T-helper 2 cell treated with Interferon-gamma antibody and Interleukin-4, amounts not matched to agents 5 μg/mL and 100 μg/mL, for 36 hours (primary cell): ENCODE measurements around the gene MRPL48.
"Not testable (repeated sequence)": the region's sequence is repeated elsewhere in the genome, so short reads cannot be mapped to it uniquely, and the experiment has no call there.

Experiments
- DNase-seq: peaks from one replicate; pipeline ENCODE4 v3.0.0; 2021; ENCODE audit warnings: low spot score
- H3K27ac Mint-ChIP-seq: one replicate; pipeline ENCODE4 v1.8.0; 2021; ENCODE audit warnings: mild to moderate bottlenecking, mixed read lengths
- H3K27me3 Mint-ChIP-seq: one replicate; pipeline ENCODE4 v1.8.0; 2021; ENCODE audit warnings: low read depth, mixed read lengths
- H3K36me3 Mint-ChIP-seq: one replicate; pipeline ENCODE4 v1.8.0; 2021; ENCODE audit warnings: low read depth, mixed read lengths
- H3K4me1 Mint-ChIP-seq: one replicate; pipeline ENCODE4 v1.8.0; 2021; ENCODE audit warnings: low read depth, mixed read lengths
- H3K4me3 Mint-ChIP-seq: one replicate; pipeline ENCODE4 v1.8.0; 2022; ENCODE audit warnings: mild to moderate bottlenecking, moderate library complexity, mixed read lengths
- H3K9me3 Mint-ChIP-seq: one replicate; pipeline ENCODE4 v1.8.0; 2021; ENCODE audit warnings: mixed read lengths

Gene MRPL48

DNA sequence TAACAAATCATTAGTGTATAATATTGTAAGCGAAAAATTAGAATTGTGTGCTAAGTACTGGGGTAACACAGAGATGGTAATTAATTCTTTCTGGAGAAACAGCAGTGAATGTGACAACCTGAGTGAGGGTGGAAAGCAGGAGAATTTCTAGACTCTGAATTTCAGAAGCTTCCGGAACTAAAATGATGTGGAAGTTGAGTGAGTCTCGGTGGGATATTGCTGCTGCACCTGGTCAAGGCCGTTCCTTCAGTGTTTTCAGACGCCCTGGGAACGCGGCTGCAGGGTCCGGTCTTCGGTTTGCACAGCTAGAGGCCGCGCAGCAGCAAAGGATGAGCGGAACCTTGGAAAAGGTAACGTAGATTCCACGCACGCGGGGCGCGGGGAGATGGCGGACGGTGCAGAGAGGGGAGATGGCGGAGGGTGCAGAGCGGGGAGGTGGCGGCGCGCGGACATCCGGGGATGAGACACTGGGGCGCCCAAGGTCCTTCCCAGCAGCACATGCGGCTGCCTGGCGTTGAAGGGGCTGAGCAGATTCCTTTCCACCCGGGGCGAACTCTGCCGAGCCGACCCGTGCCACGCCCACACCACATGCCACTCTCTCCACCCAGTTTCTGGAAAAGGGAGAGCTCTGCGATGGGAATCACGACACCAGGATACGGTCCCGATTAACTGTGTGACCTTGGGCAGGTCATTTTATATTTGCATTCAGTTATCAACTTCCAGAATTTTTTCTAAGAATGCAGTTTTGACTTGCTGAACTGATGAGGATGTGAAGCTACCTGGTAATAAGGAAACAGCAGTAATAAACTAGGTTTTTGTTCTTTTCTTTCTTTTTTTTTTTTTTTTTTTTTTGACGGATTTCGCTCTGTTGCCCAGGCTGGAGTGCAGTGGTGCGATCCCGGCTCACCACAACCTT lies at the start of gene MRPL48:
TSS of gene MRPL48 (plus strand) at position 232 of the 916 bp plus-strand sequence. CDS start at position 330, 98 bp downstream.
- H3K4me3 Mint-ChIP-seq, result peak within 1 kb of the TSS; percentile 99
- no peaks in the 10 kb centered on the region for H3K9me3 Mint-ChIP-seq
- DNase-seq, result peak; percentile 87
- no peaks in the 10 kb centered on the region for H3K27me3 Mint-ChIP-seq
- H3K4me1 Mint-ChIP-seq, result peaks cover 18% of the 10 kb centered on the region
- peak within 1 kb of the TSS; percentile 92 for H3K27ac Mint-ChIP-seq
- peaks cover 1% of the 10 kb centered on the region for H3K36me3 Mint-ChIP-seq

DNA sequence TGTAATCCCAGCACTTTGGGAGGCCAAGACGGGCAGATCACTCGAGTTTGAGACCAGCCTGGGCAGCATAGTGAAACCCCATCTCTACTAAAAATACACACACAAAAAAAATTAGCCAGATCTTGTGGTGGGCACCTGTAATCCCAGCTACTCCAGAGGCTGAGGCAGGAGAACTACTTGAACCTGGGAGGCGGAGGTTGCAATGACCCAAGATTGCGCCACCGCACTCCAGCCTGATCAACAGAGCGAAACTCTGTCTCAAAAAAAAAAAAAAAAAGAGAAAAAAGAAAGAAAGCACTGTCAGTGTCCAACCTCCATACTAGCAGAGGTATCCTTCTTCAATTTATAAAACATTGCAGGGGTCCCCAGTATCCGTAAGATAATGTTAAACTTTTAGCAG lies 44.6 kb upstream of the MRPL48 start:
- Mint-ChIP-seq H3K4me3 (no peak overlapping the region), H3K36me3 (no peaks in the 10 kb centered on the region), H3K4me1 (peaks cover 2% of the 10 kb centered on the region), H3K27me3 (no peaks in the 10 kb centered on the region), H3K9me3 (no peaks in the 10 kb centered on the region), H3K27ac (no peak overlapping the region)
- no peak for DNase-seq

DNA sequence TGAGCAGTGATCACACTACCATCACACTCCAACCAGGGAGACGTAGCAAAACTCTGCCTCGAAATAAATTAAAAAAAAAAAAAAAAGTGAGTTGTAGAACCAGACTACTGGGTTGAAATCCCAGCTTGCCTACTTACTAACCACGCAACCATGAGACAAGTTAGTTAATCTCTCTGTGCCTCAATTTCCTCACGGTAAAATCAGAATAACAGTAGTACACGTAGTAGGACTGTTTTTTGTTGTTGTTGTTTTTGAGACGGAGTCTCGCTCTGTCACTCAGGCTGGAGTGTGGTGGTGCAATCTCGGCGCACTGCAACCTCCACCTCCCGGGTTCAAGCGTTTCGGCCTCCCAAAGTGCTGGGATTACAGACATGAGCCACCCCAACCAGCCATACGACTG lies 41.0 kb upstream of the MRPL48 start:
- Mint-ChIP-seq H3K9me3 (no peaks in the 10 kb centered on the region), H3K27me3 (no peaks in the 10 kb centered on the region), H3K4me1 (peaks cover 8% of the 10 kb centered on the region), H3K36me3 (peaks cover under 1% of the 10 kb centered on the region), H3K4me3 (no peak overlapping the region), H3K27ac (no peak overlapping the region)
- DNase-seq, result no peak

DNA sequence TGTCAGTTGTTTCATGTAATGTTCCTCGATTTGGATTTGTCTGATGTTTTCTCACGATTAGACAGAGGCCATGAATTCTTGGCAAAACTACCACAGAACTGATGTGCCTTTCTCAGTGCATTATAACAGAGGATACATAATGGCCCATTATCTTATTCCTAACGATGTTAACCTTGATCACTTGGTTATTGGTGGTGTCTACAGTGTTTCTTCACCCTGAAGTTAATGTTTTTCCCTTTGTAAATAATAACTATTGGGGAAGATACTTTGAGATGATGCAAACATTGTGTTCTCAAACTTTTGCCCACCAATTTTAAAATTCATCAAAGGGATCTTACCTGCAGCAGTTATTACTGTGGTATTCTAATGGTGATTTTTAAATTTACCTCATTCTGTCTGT lies 39.9 kb upstream of the MRPL48 start:
- no peak overlapping the region for H3K4me3 Mint-ChIP-seq
- DNase-seq, result no peak
- H3K36me3 Mint-ChIP-seq, result peaks cover 3% of the 10 kb centered on the region
- H3K4me1 Mint-ChIP-seq, result peaks cover 10% of the 10 kb centered on the region
- no peak overlapping the region for H3K27ac Mint-ChIP-seq
- no peaks in the 10 kb centered on the region for H3K9me3 Mint-ChIP-seq
- H3K27me3 Mint-ChIP-seq, result no peaks in the 10 kb centered on the region

DNA sequence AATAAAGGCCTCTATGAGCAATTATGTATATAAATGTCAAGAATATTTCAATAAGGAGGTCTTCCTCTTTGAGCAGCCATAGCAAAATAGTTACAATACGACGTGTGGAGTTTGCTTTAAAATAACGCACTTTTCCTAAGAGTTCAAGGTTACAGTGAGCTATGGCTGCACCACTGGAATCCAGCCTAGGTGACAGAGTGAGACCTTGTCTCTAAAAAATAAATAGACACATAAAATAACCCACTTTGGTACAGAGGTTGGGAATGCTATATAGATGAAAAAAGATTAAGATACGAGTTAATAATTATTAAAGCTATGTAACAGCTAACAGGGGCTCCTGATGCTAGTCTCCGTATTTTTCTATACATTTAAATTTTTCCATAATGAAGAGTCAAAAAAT lies 39.4 kb upstream of the MRPL48 start:
- Mint-ChIP-seq H3K36me3 (peaks cover 3% of the 10 kb centered on the region), H3K4me3 (no peak overlapping the region), H3K27ac (no peak overlapping the region), H3K9me3 (no peaks in the 10 kb centered on the region), H3K27me3 (no peaks in the 10 kb centered on the region), H3K4me1 (peaks cover 10% of the 10 kb centered on the region)
- no peak for DNase-seq

DNA sequence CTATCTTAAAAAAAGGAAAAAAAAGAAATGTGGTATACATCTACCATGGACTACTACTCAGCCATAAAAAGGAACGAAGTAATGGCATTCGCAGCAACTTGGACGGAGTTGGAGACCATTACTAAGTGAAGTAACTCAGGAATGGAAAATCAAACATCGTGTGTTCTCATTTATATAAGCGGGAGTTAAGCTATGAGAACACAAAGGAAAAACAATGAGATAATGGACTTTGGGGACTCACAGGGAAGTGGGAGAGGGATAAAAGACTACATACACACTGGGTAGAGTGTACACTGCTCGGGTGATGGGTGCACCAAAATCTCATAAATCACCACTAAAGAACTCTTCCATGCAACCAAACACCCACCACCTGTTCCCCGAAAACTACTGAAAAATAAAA lies 38.6 kb upstream of the MRPL48 start:
- Mint-ChIP-seq H3K4me3 (no peak overlapping the region), H3K27ac (no peak overlapping the region), H3K9me3 (no peaks in the 10 kb centered on the region), H3K4me1 (peaks cover 12% of the 10 kb centered on the region), H3K36me3 (peaks cover 5% of the 10 kb centered on the region), H3K27me3 (no peaks in the 10 kb centered on the region)
- DNase-seq, result no peak

DNA sequence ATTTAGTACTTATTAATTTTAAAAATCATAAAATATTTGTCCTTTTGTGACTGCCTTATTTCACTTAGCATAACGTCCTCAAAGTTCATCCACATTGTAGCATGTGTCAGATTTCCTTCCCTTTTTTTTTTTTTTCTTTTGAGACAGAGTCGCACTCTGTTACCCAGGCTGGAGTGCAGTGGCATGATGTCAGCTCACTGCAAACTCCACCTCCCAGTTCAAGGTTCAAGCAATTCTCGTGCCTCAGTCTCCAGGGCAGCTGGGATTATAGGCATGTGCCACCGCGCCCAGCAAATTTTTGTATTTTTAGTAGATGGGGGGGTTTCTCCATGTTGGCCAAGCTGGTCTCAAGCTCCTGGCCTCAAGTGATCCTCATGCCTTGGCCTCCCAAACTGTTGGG lies 37.4 kb upstream of the MRPL48 start:
- H3K36me3 Mint-ChIP-seq, result peaks cover 5% of the 10 kb centered on the region
- H3K4me3 Mint-ChIP-seq, result no peak overlapping the region
- no peak for DNase-seq
- H3K27me3 Mint-ChIP-seq, result no peaks in the 10 kb centered on the region
- no peak overlapping the region for H3K27ac Mint-ChIP-seq
- H3K4me1 Mint-ChIP-seq, result peaks cover 12% of the 10 kb centered on the region
- no peaks in the 10 kb centered on the region for H3K9me3 Mint-ChIP-seq

DNA sequence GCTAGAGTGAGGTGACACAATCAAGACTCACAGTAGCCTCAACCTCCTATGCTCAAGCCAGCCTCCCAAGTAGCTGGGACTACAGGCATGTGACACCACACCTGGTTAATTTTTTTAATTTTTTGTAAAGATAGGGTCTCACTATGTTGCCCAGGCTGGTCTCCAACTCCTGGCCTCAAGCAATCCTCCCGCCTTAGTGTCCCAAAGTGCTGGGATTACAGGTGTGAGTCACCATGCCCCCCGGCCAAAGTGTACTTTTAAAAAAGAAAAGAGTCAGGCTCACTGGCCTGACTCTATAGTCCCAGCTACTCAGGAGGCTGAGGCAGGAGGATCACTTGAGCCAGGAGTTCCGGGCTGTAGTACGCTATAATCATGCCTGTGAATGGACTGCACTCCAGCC lies 36.8 kb upstream of the MRPL48 start:
- H3K4me3 Mint-ChIP-seq, H3K27ac Mint-ChIP-seq, H3K27me3 Mint-ChIP-seq, H3K36me3 Mint-ChIP-seq, H3K9me3 Mint-ChIP-seq, DNase-seq: not testable (repeated sequence)
- H3K4me1 Mint-ChIP-seq, result peaks cover 14% of the 10 kb centered on the region

DNA sequence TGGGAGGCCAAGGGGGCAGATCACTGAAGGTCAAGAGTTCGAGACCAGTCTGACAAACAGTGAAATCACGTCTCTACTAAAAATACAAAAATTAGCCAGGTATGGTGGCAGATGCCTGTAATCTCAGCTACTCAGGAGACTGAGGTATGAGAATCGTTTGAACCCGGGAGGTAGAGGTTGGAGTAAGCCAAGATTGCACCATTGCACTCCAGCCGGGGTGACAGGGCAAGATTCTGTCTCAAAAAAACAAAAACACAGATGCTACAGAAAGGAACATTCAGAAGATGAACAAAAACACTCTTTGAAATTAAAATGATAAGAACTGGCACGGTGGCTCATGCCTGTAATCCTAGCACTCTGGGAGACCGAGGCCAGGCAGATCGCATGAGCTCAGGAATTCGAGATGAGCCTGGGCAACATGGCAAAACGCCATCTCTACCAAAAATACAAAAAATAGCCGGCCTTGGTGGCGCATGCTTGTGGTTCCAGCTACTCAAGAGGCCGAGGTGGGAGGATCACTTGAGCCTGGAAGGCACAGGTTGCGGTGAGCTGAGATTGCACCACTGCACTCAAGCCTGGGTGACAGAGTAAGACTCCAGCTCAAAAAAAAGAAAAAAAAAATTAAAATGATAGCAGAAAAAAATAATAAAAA lies 35.3 kb upstream of the MRPL48 start:
- DNase-seq, result no peak
- H3K4me3 Mint-ChIP-seq, result no peak overlapping the region
- H3K36me3 Mint-ChIP-seq, result peaks cover 5% of the 10 kb centered on the region
- H3K4me1 Mint-ChIP-seq, result peaks cover 13% of the 10 kb centered on the region
- H3K9me3 Mint-ChIP-seq, result no peaks in the 10 kb centered on the region
- H3K27me3 Mint-ChIP-seq, result no peaks in the 10 kb centered on the region
- no peak overlapping the region for H3K27ac Mint-ChIP-seq

DNA sequence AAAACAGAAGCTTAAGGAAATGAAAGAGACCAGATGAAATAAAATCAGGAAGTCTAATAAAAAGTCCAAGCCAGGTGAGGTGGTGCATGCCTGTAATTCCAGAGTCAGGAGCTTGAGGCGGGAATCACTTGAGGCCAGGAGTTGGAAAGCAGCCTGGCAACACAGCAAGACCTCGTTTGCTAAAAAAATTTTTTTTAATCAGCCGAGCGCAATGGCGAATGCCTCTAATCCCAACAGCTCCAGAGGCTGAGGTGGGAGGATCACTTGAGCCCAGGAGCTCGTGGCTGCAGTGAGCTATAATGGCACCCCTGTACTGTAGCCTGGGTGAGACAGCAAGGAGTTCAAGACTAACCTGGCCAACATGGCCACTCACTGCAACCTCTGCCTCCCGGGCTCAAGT lies 34.8 kb upstream of the MRPL48 start:
- peaks cover 17% of the 10 kb centered on the region for H3K4me1 Mint-ChIP-seq
- no peaks in the 10 kb centered on the region for H3K9me3 Mint-ChIP-seq
- no peak overlapping the region for H3K27ac Mint-ChIP-seq
- no peak for DNase-seq
- no peaks in the 10 kb centered on the region for H3K27me3 Mint-ChIP-seq
- H3K36me3 Mint-ChIP-seq, result peaks cover 6% of the 10 kb centered on the region
- H3K4me3 Mint-ChIP-seq, result no peak overlapping the region

DNA sequence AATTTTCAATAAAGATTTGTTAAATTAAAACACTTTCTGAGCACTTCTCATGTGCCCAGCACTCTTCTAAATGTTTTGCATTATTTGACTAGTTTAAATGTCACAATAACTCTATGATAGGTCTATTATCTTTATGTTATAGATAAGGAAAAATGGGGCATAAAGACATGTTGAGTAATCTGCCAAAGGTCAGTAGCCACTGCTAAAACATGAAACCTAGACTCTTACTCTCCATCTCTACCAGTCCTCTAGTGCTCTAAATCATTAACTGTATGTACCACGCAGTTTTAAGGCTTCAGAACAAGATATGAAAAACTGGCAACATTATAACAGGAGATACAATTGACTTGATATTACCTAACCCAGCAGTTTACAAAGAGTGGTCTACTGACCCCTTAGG lies 33.7 kb upstream of the MRPL48 start:
- Mint-ChIP-seq H3K27me3 (no peaks in the 10 kb centered on the region), H3K27ac (no peak overlapping the region), H3K4me3 (no peak overlapping the region), H3K36me3 (peaks cover 6% of the 10 kb centered on the region), H3K4me1 (peaks cover 25% of the 10 kb centered on the region), H3K9me3 (no peaks in the 10 kb centered on the region)
- DNase-seq, result no peak

DNA sequence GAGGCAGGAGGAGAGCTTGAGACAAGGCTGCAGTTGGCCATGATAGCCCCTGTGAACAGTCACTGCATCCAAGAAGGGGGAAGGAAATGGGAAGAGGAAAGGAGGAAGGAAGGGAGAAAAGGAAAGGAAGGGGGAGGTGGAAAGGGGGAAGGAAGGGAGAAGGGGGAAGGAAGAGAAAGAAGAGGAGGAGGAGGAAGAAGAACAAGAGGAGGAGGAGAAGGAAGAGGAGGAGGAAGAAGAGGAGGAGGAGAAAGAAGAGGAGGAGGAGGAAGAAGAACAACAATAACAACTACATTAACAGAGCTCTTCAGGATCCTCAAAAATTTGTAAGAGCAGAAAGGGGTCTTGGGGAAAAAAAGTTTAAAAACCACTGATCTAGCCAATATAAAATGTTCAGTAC lies 32.0 kb upstream of the MRPL48 start:
- DNase-seq, result no peak
- peaks cover 16% of the 10 kb centered on the region for H3K36me3 Mint-ChIP-seq
- peaks cover 35% of the 10 kb centered on the region for H3K4me1 Mint-ChIP-seq
- H3K4me3 Mint-ChIP-seq, result no peak overlapping the region
- no peak overlapping the region for H3K27ac Mint-ChIP-seq
- no peaks in the 10 kb centered on the region for H3K27me3 Mint-ChIP-seq
- no peaks in the 10 kb centered on the region for H3K9me3 Mint-ChIP-seq

DNA sequence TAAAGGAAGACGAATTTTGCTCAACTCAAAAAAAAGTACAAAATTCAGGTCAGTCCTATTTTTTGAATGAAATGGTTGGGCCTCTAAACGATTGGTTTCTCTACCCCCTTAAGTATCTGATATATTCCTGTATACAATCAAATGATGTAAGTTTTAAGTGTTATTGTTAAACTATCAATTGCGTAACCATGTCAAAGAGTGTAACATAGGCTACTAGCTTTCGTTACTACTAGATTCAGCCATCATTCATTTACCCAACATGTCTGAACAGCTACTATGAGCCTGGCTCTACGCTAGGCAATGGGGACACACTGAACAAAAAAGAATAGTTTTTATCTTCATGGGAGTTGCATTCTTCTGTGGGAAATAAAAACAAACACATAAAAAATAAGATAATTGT lies 30.1 kb upstream of the MRPL48 start:
- H3K27me3 Mint-ChIP-seq, result no peaks in the 10 kb centered on the region
- no peak overlapping the region for H3K4me3 Mint-ChIP-seq

DNA sequence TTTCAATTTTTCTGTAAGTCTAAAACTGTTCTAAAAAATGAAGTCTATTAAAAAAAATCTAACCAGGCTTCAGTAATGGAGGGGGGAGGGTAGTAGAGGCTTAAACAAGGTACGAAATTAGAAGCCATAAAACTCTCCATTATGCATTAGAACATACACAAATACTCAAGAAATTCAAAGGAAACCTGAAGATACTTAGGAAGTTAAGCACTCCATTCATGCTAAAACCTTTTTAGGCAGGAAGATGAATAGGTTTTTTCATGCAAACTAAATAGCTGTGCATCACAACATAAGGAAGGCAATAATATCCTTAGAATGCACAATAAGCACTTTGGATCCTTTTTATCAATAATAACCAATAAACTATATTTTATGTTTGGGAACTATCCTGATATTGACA lies 29.2 kb upstream of the MRPL48 start:
- Mint-ChIP-seq H3K27me3 (no peaks in the 10 kb centered on the region), H3K36me3 (peaks cover 12% of the 10 kb centered on the region), H3K4me1 (peaks cover 34% of the 10 kb centered on the region), H3K9me3 (no peaks in the 10 kb centered on the region), H3K4me3 (peak overlapping the region; percentile 89), H3K27ac (no peak overlapping the region)
- no peak for DNase-seq

More for the DNA sequence above, 30.1 kb upstream of the MRPL48 start:
- Mint-ChIP-seq H3K27ac (no peak overlapping the region), H3K9me3 (no peaks in the 10 kb centered on the region), H3K36me3 (peaks cover 12% of the 10 kb centered on the region), H3K4me1 (peaks cover 32% of the 10 kb centered on the region)
- no peak for DNase-seq
